ENCODE data around the gene OLFM3. TPM values are rescaled to one million over a fixed set of nuclear protein-coding genes. Genes with fewer than 3 reads are reported as not detected.

Gene OLFM3
- total RNA-seq, 1 donor = not detected

DNA sequence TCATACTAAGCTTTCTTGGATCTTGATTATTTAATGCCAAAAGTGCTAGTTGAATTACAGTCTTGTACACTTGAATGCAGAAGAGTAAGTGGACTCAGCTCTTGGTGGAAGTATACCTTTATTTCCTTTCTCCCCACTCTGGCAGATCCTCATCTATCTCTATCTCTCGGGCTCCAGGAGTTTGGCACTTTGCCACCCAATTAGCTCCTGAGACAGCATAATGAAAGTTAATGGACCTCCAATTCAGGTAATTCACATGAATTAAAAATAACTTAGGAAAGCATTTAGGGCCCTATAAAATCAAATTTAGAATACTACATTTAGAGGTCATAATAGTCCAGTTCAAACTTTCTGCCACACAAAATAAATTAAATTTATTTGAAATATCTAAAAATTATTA is 67.4 kb downstream of the OLFM3 start:
- TF ChIP-seq, protein P1, sequence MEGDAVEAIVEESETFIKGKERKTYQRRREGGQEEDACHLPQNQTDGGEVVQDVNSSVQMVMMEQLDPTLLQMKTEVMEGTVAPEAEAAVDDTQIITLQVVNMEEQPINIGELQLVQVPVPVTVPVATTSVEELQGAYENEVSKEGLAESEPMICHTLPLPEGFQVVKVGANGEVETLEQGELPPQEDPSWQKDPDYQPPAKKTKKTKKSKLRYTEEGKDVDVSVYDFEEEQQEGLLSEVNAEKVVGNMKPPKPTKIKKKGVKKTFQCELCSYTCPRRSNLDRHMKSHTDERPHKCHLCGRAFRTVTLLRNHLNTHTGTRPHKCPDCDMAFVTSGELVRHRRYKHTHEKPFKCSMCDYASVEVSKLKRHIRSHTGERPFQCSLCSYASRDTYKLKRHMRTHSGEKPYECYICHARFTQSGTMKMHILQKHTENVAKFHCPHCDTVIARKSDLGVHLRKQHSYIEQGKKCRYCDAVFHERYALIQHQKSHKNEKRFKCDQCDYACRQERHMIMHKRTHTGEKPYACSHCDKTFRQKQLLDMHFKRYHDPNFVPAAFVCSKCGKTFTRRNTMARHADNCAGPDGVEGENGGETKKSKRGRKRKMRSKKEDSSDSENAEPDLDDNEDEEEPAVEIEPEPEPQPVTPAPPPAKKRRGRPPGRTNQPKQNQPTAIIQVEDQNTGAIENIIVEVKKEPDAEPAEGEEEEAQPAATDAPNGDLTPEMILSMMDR (IDR thresholded peaks at IDR 0.05; ENCODE audit: insufficient read depth, low read length) = no peak
- DNase-seq (ENCODE audit: low read depth) = no peak
- no peak overlapping the region for H3K4me3 ChIP-seq (ENCODE audit: low read depth, low read length)

DNA sequence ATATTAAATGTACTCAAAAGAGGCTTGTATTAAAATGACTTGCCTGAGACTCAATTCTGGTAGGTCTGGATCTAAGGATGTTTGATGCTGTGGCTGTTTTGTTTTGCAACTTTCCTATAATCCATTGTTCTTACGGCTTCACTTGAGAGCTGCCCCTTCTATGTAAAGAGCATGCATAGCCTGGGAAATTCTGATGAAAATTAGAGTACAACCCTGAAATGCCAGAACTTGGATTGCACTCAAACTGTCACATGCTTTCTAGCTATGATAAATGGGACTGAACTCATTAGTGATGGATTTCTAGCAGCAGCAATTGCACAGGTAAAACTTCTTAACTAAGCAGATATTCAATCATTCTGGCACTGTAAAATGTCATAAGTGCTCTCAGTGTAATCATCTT is 67.9 kb downstream of the OLFM3 start:
- no peak overlapping the region for H3K4me3 ChIP-seq (ENCODE audit: low read depth, low read length)
- no peak for DNase-seq (ENCODE audit: low read depth)
- TF ChIP-seq, protein P1 (IDR thresholded peaks at IDR 0.05; ENCODE audit: insufficient read depth, low read length) = no peak

GRCh38 chr1:101924700-101925099 is 72.0 kb downstream of the OLFM3 start:
- H3K4me3 ChIP-seq (ENCODE audit: low read depth, low read length) = no peak overlapping the region
- TF ChIP-seq, protein P1 (IDR thresholded peaks at IDR 0.05; ENCODE audit: insufficient read depth, low read length) = no peak
- no peak for DNase-seq (ENCODE audit: low read depth)

GRCh38 chr1:101920577-101920976 is 76.1 kb downstream of the OLFM3 start:
- no peak for DNase-seq (ENCODE audit: low read depth)
- TF ChIP-seq, protein P1 (IDR thresholded peaks at IDR 0.05; ENCODE audit: insufficient read depth, low read length) = no peak
- H3K4me3 ChIP-seq (ENCODE audit: low read depth, low read length) = no peak overlapping the region

- H3K4me3 ChIP-seq (ENCODE audit: low read depth, low read length) = no peak overlapping the region
- TF ChIP-seq, protein P1 (IDR thresholded peaks at IDR 0.05; ENCODE audit: insufficient read depth, low read length) = no peak
- no peak for DNase-seq (ENCODE audit: low read depth)
Observed at GRCh38 chr1:101918277-101918676, 78.4 kb downstream of the OLFM3 start.

GRCh38 chr1:101915597-101915996 is 81.1 kb downstream of the OLFM3 start:
- no peak for DNase-seq (ENCODE audit: low read depth)
- H3K4me3 ChIP-seq (ENCODE audit: low read depth, low read length) = no peak overlapping the region
- TF ChIP-seq, protein P1 (IDR thresholded peaks at IDR 0.05; ENCODE audit: insufficient read depth, low read length) = no peak

- no peak for DNase-seq (ENCODE audit: low read depth)
- no peak overlapping the region for H3K4me3 ChIP-seq (ENCODE audit: low read depth, low read length)
- TF ChIP-seq, protein P1 (IDR thresholded peaks at IDR 0.05; ENCODE audit: insufficient read depth, low read length) = no peak
Observed at GRCh38 chr1:101914473-101915242, 82.1 kb downstream of the OLFM3 start.

Data from fibroblast of the aortic adventitia (primary cell).